RWPE2 (cell line): ENCODE measurements around the gene ARID3B.

ENCODE experiments used
- ATAC-seq: fragments of 200-7000 bp; cut with Tn5 transposase; 3 replicates; pipeline ENCODE4 v1.9.1; 2021; ENCODE audit warnings: low read depth
- DNase-seq: peaks from one replicate; pipeline ENCODE4 v3.0.0-alpha.2; 2020; ENCODE audit warnings: low spot score
- H3K27ac ChIP-seq: fragments of 450-650 bp; 2 replicates; pipeline ENCODE4 v1.5.1; 2017; ENCODE audit warnings: mild to moderate bottlenecking; ENCODE audit not compliant: poor library complexity, severe bottlenecking
- H3K27me3 ChIP-seq: fragments of 250-450 bp; sonication (Bioruptor Pico); 2 replicates; pipeline ENCODE4 v1.5.1; 2021; ENCODE audit warnings: mild to moderate bottlenecking, moderate library complexity; ENCODE audit not compliant: insufficient read depth, poor library complexity, severe bottlenecking
- H3K36me3 ChIP-seq: fragments of 250-450 bp; sonication (Bioruptor Pico); 2 replicates; pipeline ENCODE4 v1.5.1; 2020; ENCODE audit warnings: low read depth, mild to moderate bottlenecking, moderate library complexity
- H3K4me1 ChIP-seq: fragments of 250-450 bp; sonication (Bioruptor Pico); 2 replicates; pipeline ENCODE4 v1.5.1; 2021; ENCODE audit warnings: mild to moderate bottlenecking, moderate library complexity; ENCODE audit not compliant: insufficient read depth, poor library complexity, severe bottlenecking
- H3K4me3 ChIP-seq: fragments of 250-450 bp; sonication (Bioruptor Pico); 2 replicates; pipeline ENCODE4 v1.5.1; 2021; ENCODE audit warnings: mild to moderate bottlenecking, moderate library complexity; ENCODE audit not compliant: severe bottlenecking
- H3K9me3 ChIP-seq: fragments of 250-450 bp; sonication (Bioruptor Pico); 2 replicates; pipeline ENCODE4 v1.5.1; 2021; ENCODE audit warnings: mild to moderate bottlenecking, moderate library complexity; ENCODE audit not compliant: severe bottlenecking
- CTCF ChIP-seq: fragments of 450-650 bp; IDR thresholded peaks from one replicate; pipeline ENCODE4 v1.5.1; 2017; ENCODE audit warnings: mild to moderate bottlenecking, moderate library complexity; ENCODE audit not compliant: poor library complexity, severe bottlenecking

Gene ARID3B

GRCh38 chr15:74584204-74584603, 43.2 kb downstream of the ARID3B start:
- Histone ChIP-seq H3K27me3 (no peaks in the 10 kb centered on the region), H3K27ac (no peak overlapping the region), H3K9me3 (no peaks in the 10 kb centered on the region), H3K4me1 (peaks cover 20% of the 10 kb centered on the region), H3K4me3 (no peak overlapping the region), H3K36me3 (peaks cover 43% of the 10 kb centered on the region)
- DNase-seq (peak; percentile 38), ATAC-seq (no peak)
- no peak for TF ChIP-seq CTCF

GRCh38 chr15:74584779-74585178, 43.8 kb downstream of the ARID3B start:
- H3K4me1 ChIP-seq = peaks cover 23% of the 10 kb centered on the region
- ATAC-seq (no peak), DNase-seq (peak; percentile 47)
- TF ChIP-seq CTCF = no peak
- no peaks in the 10 kb centered on the region for H3K9me3 ChIP-seq
- H3K27me3 ChIP-seq = no peaks in the 10 kb centered on the region
- H3K27ac ChIP-seq = no peak overlapping the region
- no peak overlapping the region for H3K4me3 ChIP-seq
- peaks cover 43% of the 10 kb centered on the region for H3K36me3 ChIP-seq

- H3K36me3 ChIP-seq = peaks cover 43% of the 10 kb centered on the region
- peaks cover 23% of the 10 kb centered on the region for H3K4me1 ChIP-seq
- H3K9me3 ChIP-seq = no peaks in the 10 kb centered on the region
- H3K27ac ChIP-seq = no peak overlapping the region
- ATAC-seq = no peak
- no peak overlapping the region for H3K4me3 ChIP-seq
- no peak for DNase-seq
- no peaks in the 10 kb centered on the region for H3K27me3 ChIP-seq
- no peak for TF ChIP-seq CTCF
These were observed 44.2 kb downstream of the ARID3B start for GRCh38 chr15:74585191-74585590.

- TF ChIP-seq CTCF = no peak
- no peaks in the 10 kb centered on the region for H3K27me3 ChIP-seq
- DNase-seq (no peak), ATAC-seq (no peak)
- H3K4me3 ChIP-seq = no peak overlapping the region
- peaks cover 45% of the 10 kb centered on the region for H3K36me3 ChIP-seq
- peaks cover 18% of the 10 kb centered on the region for H3K4me1 ChIP-seq
- H3K27ac ChIP-seq = no peak overlapping the region
- H3K9me3 ChIP-seq = no peaks in the 10 kb centered on the region
These were observed 44.8 kb downstream of the ARID3B start for GRCh38 chr15:74585857-74586256.

GRCh38 chr15:74589826-74590225, 48.8 kb downstream of the ARID3B start:
- H3K4me3 ChIP-seq = no peak overlapping the region
- H3K27me3 ChIP-seq = no peaks in the 10 kb centered on the region
- peak overlapping the region; percentile 89 for H3K27ac ChIP-seq
- peaks cover 64% of the 10 kb centered on the region for H3K36me3 ChIP-seq
- DNase-seq = no peak
- peaks cover 15% of the 10 kb centered on the region for H3K4me1 ChIP-seq
- no peak for TF ChIP-seq CTCF
- H3K9me3 ChIP-seq = no peaks in the 10 kb centered on the region
- no peak for ATAC-seq
